Fibroblast of pulmonary artery (primary cell): ENCODE data around the gene TRIM65.

Experiments
- DNase-seq: peaks from one replicate; pipeline ENCODE4 v3.0.0-alpha.2; 2010; ENCODE audit warnings: low read depth
- H3K4me3 ChIP-seq: replicated peaks from 2 replicates; pipeline ENCODE4 v1.5.1; 2011; ENCODE audit warnings: low read depth, mild to moderate bottlenecking, control low read depth, low read length, moderate library complexity
- TF ChIP-seq, protein P1 (sequence below): IDR thresholded peaks from 2 replicates; pipeline ENCODE4 v1.5.1; 2011; ENCODE audit warnings: mild to moderate bottlenecking, control low read depth, low read length, inconsistent platforms; ENCODE audit errors: missing control alignments

TRIM65 gene

DNA sequence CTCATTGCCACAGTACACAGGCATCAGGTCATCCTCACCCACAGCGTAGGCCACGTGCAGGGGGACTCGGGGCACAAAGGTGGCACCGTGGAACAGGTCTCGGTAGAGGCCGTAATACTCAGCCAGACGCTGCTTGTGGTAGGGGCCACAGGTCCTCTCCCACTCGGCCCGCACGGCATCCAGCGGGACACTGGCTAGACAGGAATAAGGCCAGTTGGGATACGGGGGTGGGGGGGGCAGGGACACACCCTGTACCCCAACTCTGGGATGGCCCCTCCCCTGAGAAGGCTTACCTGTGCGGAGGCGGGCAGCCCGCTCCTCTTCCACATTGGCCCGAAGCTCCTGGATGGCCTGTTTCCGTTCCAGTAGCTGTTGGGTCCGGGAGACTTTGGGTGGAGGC is 5.0 kb upstream of the TRIM65 start:
- DNase-seq = no peak
- no peak overlapping the region for H3K4me3 ChIP-seq
- TF ChIP-seq, protein P1, sequence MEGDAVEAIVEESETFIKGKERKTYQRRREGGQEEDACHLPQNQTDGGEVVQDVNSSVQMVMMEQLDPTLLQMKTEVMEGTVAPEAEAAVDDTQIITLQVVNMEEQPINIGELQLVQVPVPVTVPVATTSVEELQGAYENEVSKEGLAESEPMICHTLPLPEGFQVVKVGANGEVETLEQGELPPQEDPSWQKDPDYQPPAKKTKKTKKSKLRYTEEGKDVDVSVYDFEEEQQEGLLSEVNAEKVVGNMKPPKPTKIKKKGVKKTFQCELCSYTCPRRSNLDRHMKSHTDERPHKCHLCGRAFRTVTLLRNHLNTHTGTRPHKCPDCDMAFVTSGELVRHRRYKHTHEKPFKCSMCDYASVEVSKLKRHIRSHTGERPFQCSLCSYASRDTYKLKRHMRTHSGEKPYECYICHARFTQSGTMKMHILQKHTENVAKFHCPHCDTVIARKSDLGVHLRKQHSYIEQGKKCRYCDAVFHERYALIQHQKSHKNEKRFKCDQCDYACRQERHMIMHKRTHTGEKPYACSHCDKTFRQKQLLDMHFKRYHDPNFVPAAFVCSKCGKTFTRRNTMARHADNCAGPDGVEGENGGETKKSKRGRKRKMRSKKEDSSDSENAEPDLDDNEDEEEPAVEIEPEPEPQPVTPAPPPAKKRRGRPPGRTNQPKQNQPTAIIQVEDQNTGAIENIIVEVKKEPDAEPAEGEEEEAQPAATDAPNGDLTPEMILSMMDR = no peak

DNA sequence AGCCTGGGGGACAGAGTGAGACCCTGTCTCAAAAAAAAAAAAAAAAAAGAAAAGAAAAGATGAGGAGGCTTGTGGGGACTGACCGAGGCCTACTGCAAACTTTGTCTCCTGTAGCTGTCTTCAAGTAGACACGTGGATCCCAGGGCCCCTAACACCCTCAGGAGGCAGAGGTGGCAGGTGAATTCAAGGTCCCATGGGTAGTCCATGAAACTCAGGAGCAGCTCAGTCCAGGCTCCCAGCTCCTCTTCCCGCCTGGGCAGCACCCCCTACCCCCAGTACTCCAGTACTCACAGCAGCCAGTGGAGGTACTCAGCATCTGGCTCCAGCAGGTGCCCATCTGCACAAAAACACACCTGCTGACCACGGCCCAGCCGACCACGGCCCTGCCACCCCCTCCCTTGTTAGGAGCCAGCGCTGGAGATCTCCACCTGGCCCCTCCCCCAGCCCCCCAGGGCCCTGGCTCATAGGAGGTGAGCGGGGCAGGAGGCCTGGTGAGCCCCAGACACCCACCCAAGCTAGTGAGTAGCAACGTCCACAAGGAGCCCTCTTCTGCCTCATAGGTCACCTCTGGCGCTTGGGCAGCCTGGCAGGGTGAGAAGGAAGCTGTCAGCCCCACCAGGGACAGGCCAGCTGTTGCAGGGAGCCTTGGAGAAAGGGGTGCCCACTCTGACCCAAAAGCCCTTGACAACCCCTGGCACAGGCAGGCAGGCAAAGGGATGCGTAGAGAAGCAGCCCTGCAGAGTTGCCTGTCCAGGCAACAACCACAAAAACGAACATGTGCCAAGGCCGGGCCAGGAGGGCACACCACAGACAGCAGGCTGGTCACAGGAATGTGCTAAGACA is 4.2 kb upstream of the TRIM65 start:
- H3K4me3 ChIP-seq = no peak overlapping the region
- DNase-seq = no peak
- TF ChIP-seq, protein P1 = no peak

DNA sequence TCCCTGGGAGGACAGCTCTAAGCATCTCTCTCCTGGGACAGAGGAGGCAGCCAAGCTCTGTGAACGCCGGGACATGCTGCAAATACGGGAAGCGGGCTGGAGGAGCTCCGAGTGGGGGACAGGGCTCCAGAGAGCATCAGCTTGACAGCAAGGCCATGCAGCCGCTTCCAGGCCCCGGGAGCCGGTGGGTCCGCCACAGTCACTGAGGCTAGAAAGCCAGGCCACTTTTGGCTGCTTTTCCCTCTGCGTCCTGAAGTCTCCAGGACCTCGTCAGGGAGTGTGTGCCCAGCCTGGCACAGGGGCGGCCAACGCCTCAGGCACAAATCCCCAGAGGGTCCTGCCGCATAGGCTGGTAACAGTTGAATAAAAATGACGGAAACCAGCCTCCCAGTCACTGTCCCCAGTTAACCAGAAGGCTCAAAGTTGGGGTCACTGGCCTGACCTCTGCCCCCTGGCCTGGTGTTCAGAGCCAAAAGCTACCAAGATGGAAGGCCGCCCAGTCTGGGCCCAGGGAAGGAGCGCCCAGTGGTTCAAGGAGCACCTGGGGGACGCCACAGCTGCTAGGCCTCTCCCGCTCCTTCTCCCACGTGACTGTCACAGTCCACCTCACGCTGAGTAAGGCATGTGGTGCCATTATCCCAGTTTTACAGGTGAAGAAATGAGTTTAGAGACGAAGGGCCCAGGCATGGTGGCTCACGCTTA is 3.2 kb upstream of the TRIM65 start:
- no peak overlapping the region for H3K4me3 ChIP-seq
- TF ChIP-seq, protein P1 = no peak
- DNase-seq = no peak

DNA sequence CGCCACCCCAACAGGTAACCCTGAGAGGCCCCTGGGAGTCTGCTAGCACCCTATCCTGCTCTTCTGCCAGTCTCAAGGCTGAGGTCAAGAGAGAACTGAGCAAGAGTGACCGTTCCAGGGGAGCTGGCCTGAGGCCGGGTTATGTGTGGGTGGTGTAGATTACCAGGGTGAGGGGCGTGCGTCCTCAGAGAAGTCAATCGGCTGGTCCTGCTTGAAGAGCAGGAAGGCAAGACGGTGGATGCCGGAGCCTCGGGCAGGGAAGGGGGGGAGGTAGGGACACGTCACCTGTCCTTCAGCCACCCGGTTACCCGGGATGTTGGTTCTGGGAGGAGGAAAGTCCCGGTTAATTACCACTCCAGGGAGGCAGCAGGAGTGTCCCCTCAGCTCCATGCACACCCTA is 2.6 kb upstream of the TRIM65 start:
- no peak for DNase-seq
- H3K4me3 ChIP-seq = no peak overlapping the region
- TF ChIP-seq, protein P1 = no peak

DNA sequence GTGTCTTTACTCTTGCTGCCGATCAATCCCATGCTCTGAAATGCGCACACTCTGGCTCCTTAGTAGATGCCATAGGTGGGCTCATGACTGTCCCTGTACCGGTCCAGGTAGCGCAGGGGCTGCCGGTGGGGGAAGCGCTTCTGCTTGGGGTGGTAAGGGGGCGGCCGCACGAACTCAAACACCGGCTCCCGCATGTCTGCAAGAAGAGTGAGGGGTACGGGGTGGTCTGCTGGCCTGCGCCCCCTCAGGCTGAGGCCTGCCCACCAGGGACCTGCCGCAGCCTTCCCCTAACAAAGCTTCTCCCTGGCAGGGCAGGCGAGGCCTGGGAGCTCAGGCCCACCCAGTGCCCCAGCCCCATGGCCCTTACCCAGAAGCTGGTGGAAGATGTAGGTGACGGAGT is 2.0 kb upstream of the TRIM65 start:
- no peak for DNase-seq
- no peak overlapping the region for H3K4me3 ChIP-seq
- TF ChIP-seq, protein P1 = no peak

DNA sequence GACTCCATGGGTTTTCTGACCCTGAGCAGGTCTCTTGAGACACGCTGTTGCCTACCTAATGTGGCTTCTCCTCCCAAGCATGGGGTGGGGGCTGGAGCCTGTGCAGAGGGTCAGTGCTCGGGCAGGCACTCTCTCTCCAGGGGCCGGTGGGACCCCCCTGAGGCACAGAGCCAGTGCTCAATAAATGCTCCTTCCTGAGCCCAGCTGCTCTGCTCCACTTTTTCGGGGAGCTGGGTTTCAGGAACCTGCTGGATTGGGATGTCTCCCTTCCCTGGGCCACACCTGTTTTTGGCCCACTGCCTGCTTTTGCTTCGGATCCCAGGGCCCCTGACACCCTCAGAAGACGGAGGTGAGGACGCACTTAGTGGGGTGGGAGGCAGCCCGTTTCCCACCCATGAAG is 1.3 kb upstream of the TRIM65 start:
- TF ChIP-seq, protein P1 = no peak
- no peak for DNase-seq
- H3K4me3 ChIP-seq = no peak overlapping the region
